Measurements from ENCODE around the gene RGL1. TPM values are rescaled to one million over a fixed set of nuclear protein-coding genes. Genes with fewer than 3 reads are reported as not detected.

RGL1 gene
- total RNA-seq, 1 experiment from 2014 or later: 2.1 TPM

- Mint-ChIP-seq H3K4me3 (ENCODE audit: unreplicated experiment) (no peak overlapping the region), H3K27ac (ENCODE audit: low read depth, unreplicated experiment) (no peak overlapping the region), H3K36me3 (ENCODE audit: insufficient read depth, unreplicated experiment) (no peaks in the 10 kb centered on the region), H3K9me3 (ENCODE audit: unreplicated experiment) (no peaks in the 10 kb centered on the region), H3K27me3 (ENCODE audit: insufficient read depth, unreplicated experiment) (no peaks in the 10 kb centered on the region), H3K4me1 (ENCODE audit: insufficient read depth, unreplicated experiment) (no peaks in the 10 kb centered on the region)
- BruUV-seq (replicated peaks): no TSS peak
- ChIA-PET CTCF (interaction anchor here (1.2 to 3.6 kb wide), 2 partner anchors 17 to 278 kb away, joined by 9 to 16 read pairs; no protein-coding TSS in a partner anchor), POLR2A (no interaction called here)
- intact Hi-C loops (cut with micrococcal nuclease): no loop called here
- DNase-seq (ENCODE audit: unreplicated experiment): no peak
- TF ChIP-seq CTCF (IDR thresholded peaks at IDR 0.05; ENCODE audit: unreplicated experiment): no peak
These were observed 128.7 kb downstream of the RGL1 start for GRCh38 chr1:183933528-183934179.

- no TSS peak for BruUV-seq (replicated peaks)
- Mint-ChIP-seq H3K4me1 (ENCODE audit: insufficient read depth, unreplicated experiment) (no peaks in the 10 kb centered on the region), H3K27me3 (ENCODE audit: insufficient read depth, unreplicated experiment) (no peaks in the 10 kb centered on the region), H3K36me3 (ENCODE audit: insufficient read depth, unreplicated experiment) (no peaks in the 10 kb centered on the region), H3K4me3 (ENCODE audit: unreplicated experiment) (no peak overlapping the region), H3K27ac (ENCODE audit: low read depth, unreplicated experiment) (no peak overlapping the region), H3K9me3 (ENCODE audit: unreplicated experiment) (no peaks in the 10 kb centered on the region)
- intact Hi-C loops (cut with micrococcal nuclease): no loop called here
- no peak for TF ChIP-seq CTCF (IDR thresholded peaks at IDR 0.05; ENCODE audit: unreplicated experiment)
- ChIA-PET CTCF (interaction anchor here (0.6 to 1.2 kb wide), 3 partner anchors 10 to 130 kb away, joined by 3 to 9 read pairs (median 4); no protein-coding TSS in a partner anchor), POLR2A (no interaction called here)
- no peak for DNase-seq (ENCODE audit: unreplicated experiment)
These were observed 129.4 kb downstream of the RGL1 start for GRCh38 chr1:183934314-183934713.

- intact Hi-C loops (cut with micrococcal nuclease): no loop called here
- ChIA-PET POLR2A (interaction anchor here (1.0 kb wide), 1 partner anchor 302 kb away, joined by 3 read pairs; no protein-coding TSS in a partner anchor), CTCF (interaction anchor here (0.8 to 1.6 kb wide), 2 partner anchors 103 to 254 kb away, joined by 4 to 5 read pairs; no protein-coding TSS in a partner anchor)
- no peak for DNase-seq (ENCODE audit: unreplicated experiment)
- no peak overlapping the region for H3K4me3 Mint-ChIP-seq (ENCODE audit: unreplicated experiment)
- TF ChIP-seq CTCF (IDR thresholded peaks at IDR 0.05; ENCODE audit: unreplicated experiment): no peak
- H3K36me3 Mint-ChIP-seq (ENCODE audit: insufficient read depth, unreplicated experiment): no peaks in the 10 kb centered on the region
- H3K4me1 Mint-ChIP-seq (ENCODE audit: insufficient read depth, unreplicated experiment): no peaks in the 10 kb centered on the region
- no TSS peak for BruUV-seq (replicated peaks)
- H3K9me3 Mint-ChIP-seq (ENCODE audit: unreplicated experiment): no peaks in the 10 kb centered on the region
- H3K27ac Mint-ChIP-seq (ENCODE audit: low read depth, unreplicated experiment): no peak overlapping the region
- H3K27me3 Mint-ChIP-seq (ENCODE audit: insufficient read depth, unreplicated experiment): no peaks in the 10 kb centered on the region
These were observed 131.1 kb downstream of the RGL1 start for GRCh38 chr1:183936009-183936408.

- Mint-ChIP-seq H3K4me1 (ENCODE audit: insufficient read depth, unreplicated experiment) (no peaks in the 10 kb centered on the region), H3K9me3 (ENCODE audit: unreplicated experiment) (no peaks in the 10 kb centered on the region), H3K36me3 (ENCODE audit: insufficient read depth, unreplicated experiment) (no peaks in the 10 kb centered on the region), H3K27ac (ENCODE audit: low read depth, unreplicated experiment) (no peak overlapping the region), H3K4me3 (ENCODE audit: unreplicated experiment) (no peak overlapping the region), H3K27me3 (ENCODE audit: insufficient read depth, unreplicated experiment) (no peaks in the 10 kb centered on the region)
- intact Hi-C loops (cut with micrococcal nuclease): no loop called here
- no peak for TF ChIP-seq CTCF (IDR thresholded peaks at IDR 0.05; ENCODE audit: unreplicated experiment)
- POLR2A ChIA-PET: interaction anchor here (1.0 kb wide), 1 partner anchor 303 kb away, joined by 3 read pairs; no protein-coding TSS in a partner anchor
- no TSS peak for BruUV-seq (replicated peaks)
- CTCF ChIA-PET: interaction anchor here (1.0 to 1.6 kb wide), 2 partner anchors 103 to 281 kb away, joined by 3 to 5 read pairs; no protein-coding TSS in a partner anchor
- no peak for DNase-seq (ENCODE audit: unreplicated experiment)
These were observed 131.9 kb downstream of the RGL1 start for GRCh38 chr1:183936791-183937190.

All from MCF 10A (cell line).